Endothelial cell of hepatic sinusoid (primary cell): ENCODE measurements around the gene PIGX.

Source experiments
- in situ Hi-C: cut with HindIII; loops from 2 replicates; pipeline ENCODE4 v1.10.0; 2017; ENCODE audit warnings: low sequenced_read_pairs

Gene PIGX

GRCh38 chr3:196711838-196712513 lies at the start of gene PIGX, which contains the start of gene CEP19:
PIGX (plus strand) TSS chr3:196712377.
CEP19 (minus strand) TSS chr3:196712250; CDS start chr3:196708657, 3,593 bp downstream.
- in situ Hi-C loops: no loop called here

GRCh38 chr3:196662711-196663571 lies 49.2 kb upstream of the PIGX start:
- in situ Hi-C loops: no loop called here

- in situ Hi-C loops: no loop called here
Measured at GRCh38 chr3:196666001-196666867, 45.9 kb upstream of the PIGX start.

GRCh38 chr3:196667056-196667825 lies 44.9 kb upstream of the PIGX start:
- in situ Hi-C loops: no loop called here

- in situ Hi-C loops: no loop called here
Measured at GRCh38 chr3:196670339-196670738, 41.8 kb upstream of the PIGX start.

GRCh38 chr3:196673632-196674031 lies 38.5 kb upstream of the PIGX start:
- in situ Hi-C loops: no loop called here

GRCh38 chr3:196677353-196677752 lies 34.8 kb upstream of the PIGX start:
- in situ Hi-C loops: no loop called here

GRCh38 chr3:196677931-196678330 lies 34.2 kb upstream of the PIGX start:
- in situ Hi-C loops: no loop called here

GRCh38 chr3:196684548-196685407 lies 27.4 kb upstream of the PIGX start:
- in situ Hi-C loops: loop anchor here (5.0 kb wide), 3 partner anchors 32 to 152 kb away; no protein-coding TSS in a partner anchor

GRCh38 chr3:196686436-196686835 lies 25.7 kb upstream of the PIGX start:
- in situ Hi-C loops: loop anchor here (5.0 kb wide), 3 partner anchors 34 to 154 kb away; no protein-coding TSS in a partner anchor

- in situ Hi-C loops: loop anchor here (5.0 kb wide), 3 partner anchors 36 to 156 kb away; no protein-coding TSS in a partner anchor
Measured at GRCh38 chr3:196688349-196688748, 23.8 kb upstream of the PIGX start.

GRCh38 chr3:196689941-196690660 lies 22.1 kb upstream of the PIGX start:
- in situ Hi-C loops: loop anchor here (5.0 kb wide), 3 partner anchors 38 to 158 kb away; no protein-coding TSS in a partner anchor

GRCh38 chr3:196691386-196691785 lies 20.8 kb upstream of the PIGX start:
- in situ Hi-C loops: no loop called here

GRCh38 chr3:196694202-196694638 lies 18.0 kb upstream of the PIGX start:
- in situ Hi-C loops: no loop called here

GRCh38 chr3:196694941-196695848 lies 17.0 kb upstream of the PIGX start:
- in situ Hi-C loops: no loop called here

GRCh38 chr3:196695849-196696226 lies 16.3 kb upstream of the PIGX start:
- in situ Hi-C loops: no loop called here

GRCh38 chr3:196697270-196697669 lies 14.9 kb upstream of the PIGX start:
- in situ Hi-C loops: no loop called here
